Measurements from ENCODE around the gene MYO9B.
A peak's percentile ranks its signal among the peaks of the same experiment; 100 is the strongest.

MYO9B gene

DNA sequence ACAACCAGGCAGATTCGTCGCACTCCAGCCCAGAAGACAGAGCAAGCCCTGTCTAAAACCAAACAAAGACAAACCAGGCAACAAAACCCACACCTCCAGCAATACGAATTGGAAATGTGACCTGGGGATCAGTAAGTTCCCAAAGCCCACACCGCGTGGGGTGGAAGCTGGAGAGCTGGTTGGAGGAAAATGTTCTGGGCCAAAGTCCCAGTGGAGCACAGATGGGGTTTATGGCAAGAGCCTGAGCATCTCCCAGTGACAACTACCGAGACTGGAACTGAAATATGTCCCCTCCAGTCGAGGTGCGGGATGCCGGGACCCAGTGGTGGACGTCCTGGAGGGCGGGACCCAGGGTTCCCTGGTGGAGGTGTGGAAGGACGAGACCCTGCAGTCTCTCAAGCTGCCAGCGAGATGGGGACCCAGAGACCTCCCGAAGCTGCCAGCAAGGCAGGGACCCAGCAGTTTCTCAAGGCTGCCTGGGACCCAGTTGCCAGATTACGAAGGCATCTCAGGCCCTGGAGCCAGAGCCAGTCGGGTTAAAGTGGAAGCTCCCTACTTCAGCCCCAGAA is 26.6 kb upstream of the MYO9B start:
- DNase-seq (ENCODE audit: low spot score in 2 of 2) (no peak), ATAC-seq (ENCODE audit: low read depth) (no peak)
- no peaks in the 10 kb centered on the region for H3K27me3 Mint-ChIP-seq
- H3K27ac Mint-ChIP-seq: peak overlapping the region; percentile 28
- no peaks in the 10 kb centered on the region for H3K9me3 Mint-ChIP-seq
- peaks cover 18% of the 10 kb centered on the region for H3K36me3 Mint-ChIP-seq
- no peak overlapping the region for H3K4me3 Mint-ChIP-seq
- H3K4me1 Mint-ChIP-seq: no peaks in the 10 kb centered on the region

DNA sequence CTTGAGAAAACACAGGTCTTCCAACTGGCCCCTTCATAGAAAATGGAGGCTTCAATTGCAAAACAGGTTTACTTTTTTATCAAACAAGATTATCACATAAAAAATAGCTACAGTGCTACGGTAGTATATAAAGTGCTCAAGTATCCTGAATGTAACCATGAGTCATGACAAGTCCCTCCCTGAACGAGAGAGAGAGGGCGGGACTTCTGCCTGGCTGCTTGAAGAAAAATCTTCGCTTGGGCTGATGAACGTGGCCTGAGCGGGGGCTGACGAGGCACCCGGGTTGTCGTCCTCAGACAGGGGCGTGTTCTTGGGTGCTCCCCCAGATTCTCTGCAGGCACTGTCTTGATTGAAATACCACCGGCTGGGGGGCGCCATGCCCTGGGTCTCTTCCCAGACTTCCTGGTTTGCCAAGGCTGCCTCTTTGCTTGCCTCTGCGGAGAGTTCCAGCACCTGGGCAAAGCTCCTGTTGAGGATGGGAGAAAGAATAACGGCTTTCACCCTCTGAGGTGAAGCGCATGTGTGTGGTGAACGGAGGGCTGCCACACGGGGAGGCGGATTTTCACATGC is 25.8 kb upstream of the MYO9B start:
- H3K36me3 Mint-ChIP-seq: peaks cover 23% of the 10 kb centered on the region
- H3K4me1 Mint-ChIP-seq: no peaks in the 10 kb centered on the region
- no peak overlapping the region for H3K4me3 Mint-ChIP-seq
- H3K27ac Mint-ChIP-seq: no peak overlapping the region
- DNase-seq (ENCODE audit: low spot score in 2 of 2) (no peak), ATAC-seq (ENCODE audit: low read depth) (no peak)
- H3K27me3 Mint-ChIP-seq: no peaks in the 10 kb centered on the region
- no peaks in the 10 kb centered on the region for H3K9me3 Mint-ChIP-seq

DNA sequence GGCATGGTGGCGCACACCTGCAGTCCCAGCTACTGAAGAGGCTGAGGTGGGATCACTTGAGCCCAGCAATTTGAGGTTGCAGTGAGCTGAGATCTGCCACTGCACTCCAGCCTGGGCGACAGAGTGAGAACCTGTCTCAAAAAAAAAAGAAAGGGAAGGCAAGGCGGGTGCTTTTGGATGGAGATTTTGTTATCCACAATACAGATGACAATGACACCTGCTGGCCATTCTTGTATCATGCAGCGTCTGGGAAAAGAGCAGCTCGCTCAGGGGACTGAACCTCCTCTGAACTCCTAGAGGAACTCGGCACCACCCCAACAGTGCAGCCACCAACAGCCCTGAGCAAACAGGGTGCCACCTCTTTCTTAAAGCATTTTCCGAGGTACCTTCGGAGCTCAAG is 23.1 kb upstream of the MYO9B start:
- DNase-seq (ENCODE audit: low spot score in 2 of 2): peak in 1 of 2 donors; percentile 16
- Mint-ChIP-seq H3K9me3 (no peaks in the 10 kb centered on the region), H3K4me3 (no peak overlapping the region), H3K36me3 (peaks cover 26% of the 10 kb centered on the region), H3K27ac (no peak overlapping the region), H3K27me3 (no peaks in the 10 kb centered on the region), H3K4me1 (no peaks in the 10 kb centered on the region)
- ATAC-seq (ENCODE audit: low read depth): no peak

DNA sequence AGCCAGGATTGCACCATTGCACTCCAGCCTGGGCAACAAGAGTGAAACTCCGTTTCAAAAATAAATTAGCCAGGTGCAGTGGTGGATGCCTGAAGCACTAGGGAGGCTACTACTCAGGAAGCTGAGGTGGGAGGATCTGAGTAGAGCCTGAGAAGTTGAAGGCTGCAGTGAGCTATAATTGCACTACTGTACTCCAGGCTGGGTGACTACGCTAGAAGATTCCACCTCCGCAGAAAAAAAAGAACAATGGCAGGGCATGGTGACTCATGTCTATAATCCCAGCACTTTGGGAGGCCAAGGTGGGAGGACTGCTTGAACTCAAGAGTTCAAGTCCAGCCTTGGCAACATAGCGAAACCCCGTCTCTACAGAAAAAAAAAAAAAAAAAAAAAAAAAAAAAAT is 20.8 kb upstream of the MYO9B start:
- no peak overlapping the region for H3K27ac Mint-ChIP-seq
- H3K27me3 Mint-ChIP-seq: no peaks in the 10 kb centered on the region
- ATAC-seq (ENCODE audit: low read depth): no peak
- no peaks in the 10 kb centered on the region for H3K9me3 Mint-ChIP-seq
- H3K4me3 Mint-ChIP-seq: no peak overlapping the region
- no peak for DNase-seq (ENCODE audit: low spot score in 2 of 2)
- peaks cover 36% of the 10 kb centered on the region for H3K36me3 Mint-ChIP-seq
- H3K4me1 Mint-ChIP-seq: no peaks in the 10 kb centered on the region

DNA sequence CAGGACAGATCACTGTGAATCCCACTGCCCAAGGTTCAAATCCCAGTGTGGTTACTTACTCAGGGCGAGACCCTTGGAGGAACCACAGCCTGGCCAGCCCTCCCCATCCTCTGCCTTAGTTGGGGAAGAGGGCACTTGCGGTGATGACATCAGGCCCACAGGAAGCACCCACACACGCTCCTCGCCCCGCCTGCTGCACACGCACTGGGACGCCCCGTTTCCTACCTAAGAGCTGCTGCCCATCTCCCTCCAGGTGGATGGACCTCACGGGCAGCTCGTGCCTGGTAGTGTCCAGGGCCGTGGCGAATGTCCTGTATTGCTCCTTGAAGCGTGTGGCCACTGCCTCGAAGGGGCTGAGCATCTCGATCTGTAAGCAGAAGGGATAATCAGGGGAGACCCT is 19.9 kb upstream of the MYO9B start:
- H3K4me3 Mint-ChIP-seq: no peak overlapping the region

DNA sequence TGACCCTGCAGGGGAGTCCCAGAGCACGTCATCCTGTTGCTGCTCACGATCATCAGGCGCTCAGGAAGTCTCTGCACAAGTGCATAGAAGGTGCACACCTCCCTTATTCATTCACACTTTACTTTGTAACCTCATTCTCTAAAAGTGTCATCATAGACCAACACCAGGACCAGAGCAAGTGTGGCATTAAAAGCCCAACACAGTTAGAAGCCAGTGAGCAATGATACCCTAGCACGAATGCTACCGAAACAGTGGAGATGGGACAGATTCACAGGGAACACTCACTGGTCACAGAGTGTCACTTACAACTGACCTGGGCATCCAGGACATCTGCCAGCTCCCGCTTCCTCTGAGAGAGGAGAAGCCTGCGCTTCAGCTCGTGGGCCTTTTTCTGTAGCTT is 17.3 kb upstream of the MYO9B start:
- H3K9me3 Mint-ChIP-seq: no peaks in the 10 kb centered on the region
- H3K4me1 Mint-ChIP-seq: no peaks in the 10 kb centered on the region
- no peak overlapping the region for H3K4me3 Mint-ChIP-seq
- no peak for ATAC-seq (ENCODE audit: low read depth)
- peaks cover 26% of the 10 kb centered on the region for H3K36me3 Mint-ChIP-seq
- DNase-seq (ENCODE audit: low spot score in 2 of 2): no peak
- no peak overlapping the region for H3K27ac Mint-ChIP-seq
- no peaks in the 10 kb centered on the region for H3K27me3 Mint-ChIP-seq

More for the DNA sequence above, 19.9 kb upstream of the MYO9B start:
- DNase-seq (ENCODE audit: low spot score in 2 of 2) (no peak), ATAC-seq (ENCODE audit: low read depth) (no peak)
- peaks cover 34% of the 10 kb centered on the region for H3K36me3 Mint-ChIP-seq
- H3K27ac Mint-ChIP-seq: no peak overlapping the region
- no peaks in the 10 kb centered on the region for H3K27me3 Mint-ChIP-seq
- no peaks in the 10 kb centered on the region for H3K4me1 Mint-ChIP-seq
- no peaks in the 10 kb centered on the region for H3K9me3 Mint-ChIP-seq

DNA sequence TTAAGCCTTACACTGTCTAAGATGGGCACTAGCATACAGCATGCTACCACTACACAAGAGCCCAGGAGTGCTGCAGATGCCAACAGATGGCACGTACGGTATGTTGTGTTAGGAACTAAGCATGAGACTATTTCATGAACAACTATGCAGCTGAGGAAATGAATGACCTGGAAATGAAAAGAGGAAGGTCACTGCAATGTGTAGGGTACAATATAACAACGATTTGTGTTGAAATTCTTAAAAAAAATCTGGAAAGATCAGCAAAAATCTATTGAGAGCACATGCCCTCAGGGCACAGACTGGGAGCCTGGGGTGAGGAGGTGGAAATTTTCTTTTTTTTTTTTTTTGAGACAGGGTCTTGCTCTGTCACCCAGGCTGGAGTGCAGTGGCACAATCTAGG is 14.8 kb upstream of the MYO9B start:
- Mint-ChIP-seq H3K27me3 (no peaks in the 10 kb centered on the region), H3K36me3 (peaks cover 21% of the 10 kb centered on the region), H3K27ac (no peak overlapping the region), H3K4me1 (peaks cover 15% of the 10 kb centered on the region), H3K9me3 (no peaks in the 10 kb centered on the region), H3K4me3 (no peak overlapping the region)
- DNase-seq (ENCODE audit: low spot score in 2 of 2): no peak
- ATAC-seq (ENCODE audit: low read depth): no peak

DNA sequence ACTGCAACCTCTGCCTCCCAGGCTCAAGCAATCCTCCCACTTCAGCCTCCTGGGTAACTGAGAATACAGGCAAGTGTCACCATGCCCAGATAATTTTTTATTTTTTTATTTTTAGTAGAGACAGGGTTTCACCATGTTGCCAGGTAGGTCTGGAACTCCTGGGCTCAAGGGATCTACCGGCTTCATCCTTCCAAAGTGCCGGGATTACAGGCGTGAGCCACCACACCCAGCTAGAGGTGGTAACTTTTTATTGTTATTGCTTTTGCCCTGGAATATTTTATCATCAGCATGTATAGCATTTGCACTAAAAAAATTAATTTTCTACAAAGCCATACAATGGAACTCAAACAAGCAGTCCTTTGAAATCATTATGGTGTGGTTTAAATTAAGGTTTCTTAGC is 14.4 kb upstream of the MYO9B start:
- no peaks in the 10 kb centered on the region for H3K9me3 Mint-ChIP-seq
- ATAC-seq (ENCODE audit: low read depth): no peak
- DNase-seq (ENCODE audit: low spot score in 2 of 2): no peak
- H3K4me3 Mint-ChIP-seq: no peak overlapping the region
- no peaks in the 10 kb centered on the region for H3K27me3 Mint-ChIP-seq
- H3K4me1 Mint-ChIP-seq: peaks cover 15% of the 10 kb centered on the region
- peaks cover 18% of the 10 kb centered on the region for H3K36me3 Mint-ChIP-seq
- no peak overlapping the region for H3K27ac Mint-ChIP-seq

DNA sequence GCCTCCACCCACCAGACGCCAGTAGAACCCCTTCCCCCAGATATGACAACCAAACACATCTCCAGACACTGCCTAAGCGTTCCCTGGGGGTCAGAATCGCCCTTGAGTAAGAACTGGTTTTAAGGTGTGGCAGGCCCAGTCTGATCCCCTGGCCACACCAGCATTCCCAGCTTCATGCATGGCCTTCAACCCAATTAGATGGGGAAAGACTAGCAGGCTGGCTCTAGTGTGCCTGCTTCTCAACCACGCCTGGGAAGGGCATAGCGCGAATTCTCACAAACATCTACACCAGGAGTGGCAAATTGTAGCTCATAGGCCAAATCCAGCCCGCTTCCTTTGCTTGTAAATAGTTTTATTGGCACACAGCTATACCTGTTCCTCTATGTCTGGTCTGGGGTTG is 13.9 kb upstream of the MYO9B start:
- Mint-ChIP-seq H3K9me3 (no peaks in the 10 kb centered on the region), H3K27me3 (no peaks in the 10 kb centered on the region), H3K4me3 (no peak overlapping the region), H3K4me1 (peaks cover 19% of the 10 kb centered on the region), H3K27ac (no peak overlapping the region), H3K36me3 (peaks cover 16% of the 10 kb centered on the region)
- ATAC-seq (ENCODE audit: low read depth): no peak
- DNase-seq (ENCODE audit: low spot score in 2 of 2): no peak

DNA sequence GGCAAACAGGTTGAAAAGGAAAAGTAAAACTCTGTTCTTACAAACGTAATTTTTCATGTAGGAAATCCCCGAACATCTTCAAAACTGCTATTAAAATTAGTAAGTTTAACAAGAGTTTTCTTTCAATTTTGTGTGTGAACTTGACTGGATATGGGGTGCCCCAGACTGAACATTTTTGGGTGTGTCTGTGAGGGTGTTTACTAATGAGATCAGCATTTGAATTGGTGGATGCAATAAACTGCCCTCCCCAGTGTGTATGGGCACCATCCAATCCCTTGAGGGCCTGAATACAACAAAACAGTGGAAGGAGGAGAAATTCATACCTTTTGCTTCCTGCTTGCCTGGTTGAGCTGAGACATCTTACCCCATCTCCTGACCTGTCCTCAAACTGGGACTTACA is 12.1 kb upstream of the MYO9B start:
- H3K27me3 Mint-ChIP-seq: no peaks in the 10 kb centered on the region
- H3K9me3 Mint-ChIP-seq: no peaks in the 10 kb centered on the region
- no peak for DNase-seq (ENCODE audit: low spot score in 2 of 2)
- no peak overlapping the region for H3K4me3 Mint-ChIP-seq
- peaks cover 26% of the 10 kb centered on the region for H3K4me1 Mint-ChIP-seq
- no peak overlapping the region for H3K27ac Mint-ChIP-seq
- H3K36me3 Mint-ChIP-seq: peaks cover 10% of the 10 kb centered on the region
- ATAC-seq (ENCODE audit: low read depth): no peak

DNA sequence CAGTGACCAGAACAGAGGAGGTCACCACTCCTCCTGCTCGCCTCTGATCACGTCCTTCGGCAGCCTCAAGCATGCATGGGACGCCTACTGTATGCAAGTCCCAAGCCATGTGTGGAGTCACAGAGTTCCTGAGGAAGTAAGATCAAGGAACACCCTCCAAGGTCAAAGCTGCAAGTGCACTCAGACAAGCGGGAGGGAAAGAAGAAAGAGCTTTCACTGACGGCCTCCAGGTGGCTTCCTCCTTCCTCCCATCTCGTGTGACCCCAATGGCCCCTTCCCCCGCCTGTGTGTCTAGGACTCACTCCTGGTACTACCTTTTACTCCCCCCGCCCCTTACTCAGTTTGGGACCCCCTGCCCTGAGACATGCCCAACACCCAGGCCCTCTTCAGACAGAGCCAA is 6.4 kb upstream of the MYO9B start:
- no peak for ATAC-seq (ENCODE audit: low read depth)
- DNase-seq (ENCODE audit: low spot score in 2 of 2): no peak
- Mint-ChIP-seq H3K4me3 (no peak overlapping the region), H3K4me1 (peaks cover 49% of the 10 kb centered on the region), H3K36me3 (peaks cover 9% of the 10 kb centered on the region), H3K27me3 (no peaks in the 10 kb centered on the region), H3K27ac (peak overlapping the region; percentile 55), H3K9me3 (no peaks in the 10 kb centered on the region)

DNA sequence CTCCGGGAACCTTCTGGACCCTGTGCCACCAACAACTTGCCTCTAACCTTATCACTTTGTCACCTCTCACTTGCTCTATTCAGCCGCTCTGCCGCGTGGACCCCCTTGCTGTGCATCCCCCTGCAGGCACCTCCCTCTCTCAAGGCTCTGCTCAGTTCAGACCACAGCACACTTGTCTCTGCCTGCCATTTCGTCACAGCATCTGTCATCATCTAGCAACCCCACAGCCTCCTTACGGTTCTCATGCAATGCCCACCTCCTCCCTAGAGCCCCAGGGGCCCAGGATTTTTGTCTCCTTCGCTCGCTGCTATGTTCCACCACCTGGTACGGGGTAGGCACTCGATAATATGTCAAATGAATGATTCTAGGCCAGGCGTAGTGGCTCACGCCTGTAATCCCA is 5.2 kb upstream of the MYO9B start:
- peak overlapping the region; percentile 47 for H3K27ac Mint-ChIP-seq
- peaks cover 9% of the 10 kb centered on the region for H3K36me3 Mint-ChIP-seq

DNA sequence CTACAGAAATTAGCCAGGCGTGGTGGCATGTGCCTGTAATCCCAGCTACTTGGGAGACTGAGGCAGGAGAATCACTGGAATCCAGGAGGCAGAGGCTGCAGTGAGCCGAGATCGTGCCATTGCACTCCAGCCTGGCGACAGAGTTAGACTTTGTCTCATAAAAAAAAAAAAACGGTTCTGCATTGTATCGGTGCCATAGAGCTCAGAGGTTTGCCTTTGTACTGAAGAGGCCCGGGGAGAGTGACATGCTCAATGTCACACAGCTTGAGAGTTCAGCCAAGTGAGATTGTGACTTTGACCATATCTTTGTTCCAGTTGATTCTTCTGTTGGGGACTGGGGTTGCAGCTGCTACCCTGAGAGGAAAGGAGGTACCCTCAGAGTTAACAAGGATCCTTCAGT is 4.7 kb upstream of the MYO9B start:
- no peak for ATAC-seq (ENCODE audit: low read depth)
- Mint-ChIP-seq H3K4me3 (no peak overlapping the region), H3K27me3 (no peaks in the 10 kb centered on the region), H3K4me1 (peaks cover 44% of the 10 kb centered on the region), H3K27ac (no peak overlapping the region), H3K36me3 (peaks cover 9% of the 10 kb centered on the region), H3K9me3 (no peaks in the 10 kb centered on the region)
- DNase-seq (ENCODE audit: low spot score in 2 of 2): no peak

More for the DNA sequence above, 5.2 kb upstream of the MYO9B start:
- Mint-ChIP-seq H3K4me1 (peaks cover 43% of the 10 kb centered on the region), H3K27me3 (no peaks in the 10 kb centered on the region), H3K9me3 (no peaks in the 10 kb centered on the region), H3K4me3 (no peak overlapping the region)
- no peak for ATAC-seq (ENCODE audit: low read depth)
- no peak for DNase-seq (ENCODE audit: low spot score in 2 of 2)

DNA sequence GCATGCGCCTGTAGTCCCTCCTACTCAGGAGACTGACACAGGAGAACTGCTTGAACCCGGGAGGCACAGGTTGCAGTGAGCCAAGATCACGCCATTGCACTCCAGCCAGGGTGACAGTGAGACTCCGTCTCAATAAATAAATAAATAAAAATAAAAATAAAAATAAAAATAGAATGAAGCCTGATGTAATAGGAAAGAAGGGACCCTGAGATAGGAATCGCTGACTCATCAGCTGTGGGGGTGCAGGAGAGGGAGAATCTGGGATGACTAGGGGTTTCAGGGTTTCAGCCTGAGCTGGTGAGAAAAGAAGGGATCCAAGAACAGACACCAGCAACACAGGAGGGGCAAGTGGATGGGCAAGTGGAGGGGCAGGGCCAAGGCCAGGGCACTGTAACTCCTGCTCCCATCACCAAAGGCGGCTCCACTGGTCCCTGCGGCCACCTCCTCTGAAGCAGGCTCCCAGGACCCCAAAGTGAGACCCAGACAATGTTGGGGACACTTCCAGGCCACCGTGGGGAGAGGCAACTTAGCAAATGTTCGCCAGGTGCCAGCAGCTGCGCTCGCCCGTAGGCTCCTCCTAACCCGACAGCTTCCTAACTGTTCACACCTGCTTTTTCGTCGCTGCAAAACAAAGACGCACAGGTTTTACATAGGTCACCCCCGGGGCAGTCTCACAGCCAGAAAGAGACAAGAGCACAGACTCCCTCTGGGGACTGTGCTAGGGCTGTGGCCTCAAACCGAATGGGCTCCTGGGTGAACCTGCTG is 1.5 kb upstream of the MYO9B start:
- H3K27ac Mint-ChIP-seq: peak overlapping the region; percentile 97
- no peaks in the 10 kb centered on the region for H3K9me3 Mint-ChIP-seq
- DNase-seq (ENCODE audit: low spot score in 2 of 2): peak; percentile 57 to 66
- H3K4me3 Mint-ChIP-seq: peak overlapping the region; percentile 99
- peaks cover 12% of the 10 kb centered on the region for H3K36me3 Mint-ChIP-seq
- peak; percentile 46 for ATAC-seq (ENCODE audit: low read depth)
- H3K4me1 Mint-ChIP-seq: peaks cover 50% of the 10 kb centered on the region
- H3K27me3 Mint-ChIP-seq: no peaks in the 10 kb centered on the region

DNA sequence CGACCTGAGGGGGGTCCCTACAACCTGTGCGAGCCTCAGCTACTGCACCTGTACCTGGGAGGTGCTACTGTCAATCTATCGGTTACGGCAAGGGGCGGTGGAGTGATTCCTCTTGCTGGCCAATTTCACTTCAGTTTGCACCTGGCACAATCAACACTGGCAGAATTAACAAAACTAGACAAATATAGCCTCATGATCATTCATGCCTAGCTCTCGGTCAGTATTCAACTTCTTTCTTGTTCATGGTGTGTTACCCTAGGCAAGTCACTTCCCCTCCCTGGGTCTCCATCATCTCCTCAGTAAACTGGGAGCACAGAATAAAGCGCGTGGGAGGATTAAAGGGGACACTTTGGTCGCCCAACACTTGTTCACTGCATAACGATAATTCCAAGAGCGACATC is 943 bp upstream of the MYO9B start:
- H3K4me1 Mint-ChIP-seq: peaks cover 53% of the 10 kb centered on the region
- peak overlapping the region; percentile 97 for H3K27ac Mint-ChIP-seq
- peaks cover 12% of the 10 kb centered on the region for H3K36me3 Mint-ChIP-seq
- no peak for DNase-seq (ENCODE audit: low spot score in 2 of 2)
- peak overlapping the region; percentile 99 for H3K4me3 Mint-ChIP-seq
- no peaks in the 10 kb centered on the region for H3K9me3 Mint-ChIP-seq
- no peaks in the 10 kb centered on the region for H3K27me3 Mint-ChIP-seq
- no peak for ATAC-seq (ENCODE audit: low read depth)
